Stomach (tissue), 4 donors: ENCODE measurements around the gene LRRC55.

Experiments
- CTCF ChIP-seq, 7 experiments: fragments of 450-650 bp in 4 of 7; fragments of 200-600 bp in 3 of 7; sonication (generic) in 3 of 7; IDR thresholded peaks; one replicate each; pipeline ENCODE4 v1.5.1; 2016 to 2019; ENCODE audit warnings: antibody characterized with exemption in 7 of 7, control low read depth in 2 of 7, mild to moderate bottlenecking in 1 of 7
- EP300 ChIP-seq: sonication (generic); formaldehyde crosslinking; IDR thresholded peaks from one replicate; pipeline ENCODE4 v1.6.1; 2017; ENCODE audit warnings: antibody characterized with exemption
- POLR2AphosphoS5 ChIP-seq, 3 donors: sonication (generic); formaldehyde crosslinking; IDR thresholded peaks; one replicate each; pipeline ENCODE4 v1.6.1; 2016; ENCODE audit warnings: antibody characterized with exemption in 3 of 3

GRCh38 chr11:57224128-57224527, 42.4 kb downstream of the LRRC55 start:
- TF ChIP-seq EP300 (no peak), CTCF (IDR thresholded peaks at IDR 0.05) (no peak), POLR2AphosphoS5 (IDR thresholded peaks at IDR 0.05) (no peak)
